Naive thymus-derived CD4-positive, alpha-beta T cell (primary cell): ENCODE measurements around the gene WDR75. TPM values are rescaled to one million over a fixed set of nuclear protein-coding genes. Genes with fewer than 3 reads are reported as not detected.
"Not testable (repeated sequence)": the region's sequence is repeated elsewhere in the genome, so short reads cannot be mapped to it uniquely, and the experiment has no call there.

Experiments
- ATAC-seq: fragments of 150-1000 bp; cut with Tn5 transposase; 2 replicates; pipeline ENCODE4 v1.10.0; 2021; ENCODE audit warnings: mild to moderate bottlenecking, moderate library complexity
- CTCF ChIA-PET: fragments of 350-600 bp; sonication (Branson Sonifier 250); formaldehyde crosslinking; loops from one replicate; lab custom pipeline; 2021; ENCODE audit warnings: antibody characterized with exemption; lab: Charles Lee
- POLR2A ChIA-PET: fragments of 350-600 bp; sonication (Branson Sonifier 250); formaldehyde crosslinking; loops from one replicate; lab custom pipeline; 2021; ENCODE audit warnings: antibody characterized with exemption, inconsistent platforms; lab: Charles Lee
- DNase-seq, 9 donors: peaks; one replicate each; pipeline versions ENCODE4 v3.0.0 to v3.0.0-alpha.2; 2020 to 2022; ENCODE audit warnings: mixed read lengths in 1 of 9
- H3K27ac ChIP-seq: one replicate; pipeline ENCODE4 v1.7.0; 2013; ENCODE audit warnings: mild to moderate bottlenecking, low read depth, low read length, moderate library complexity
- H3K27me3 ChIP-seq, 2 donors: one replicate each; pipeline ENCODE4 v1.7.0; 2013; ENCODE audit warnings: low read length in 2 of 2, mild to moderate bottlenecking in 2 of 2, moderate library complexity in 2 of 2; ENCODE audit not compliant: control insufficient read depth in 2 of 2, insufficient read depth in 2 of 2
- H3K36me3 ChIP-seq, 3 experiments: 1 replicate in 2 of 3; 2 replicates in 1 of 3; pipeline ENCODE4 v1.7.0; 2013; ENCODE audit warnings: low read length in 3 of 3, mild to moderate bottlenecking in 3 of 3, moderate library complexity in 1 of 3; ENCODE audit not compliant: insufficient read depth in 3 of 3, control insufficient read depth in 2 of 3
- H3K4me1 ChIP-seq, 2 donors: one replicate each; pipeline ENCODE4 v1.7.0; 2013; ENCODE audit warnings: low read length in 2 of 2, mild to moderate bottlenecking in 2 of 2, moderate library complexity in 1 of 2; ENCODE audit not compliant: control insufficient read depth in 2 of 2, insufficient read depth in 2 of 2
- H3K4me3 ChIP-seq: 2 replicates; pipeline ENCODE4 v1.7.0; 2013; ENCODE audit warnings: mild to moderate bottlenecking, low read length
- H3K9me3 ChIP-seq, 3 experiments: 1 replicate in 2 of 3; 2 replicates in 1 of 3; pipeline ENCODE4 v1.7.0; 2013; ENCODE audit warnings: low read length in 3 of 3; ENCODE audit not compliant: control insufficient read depth in 2 of 3
- H3K27ac Mint-ChIP-seq, 9 donors: one replicate each; pipeline ENCODE4 v1.8.0; 2020 to 2022; ENCODE audit warnings: mixed read lengths in 9 of 9, mild to moderate bottlenecking in 8 of 9, moderate library complexity in 5 of 9, inconsistent platforms in 2 of 9
- H3K27me3 Mint-ChIP-seq, 5 donors: one replicate each; pipeline ENCODE4 v1.8.0; 2021 to 2022; ENCODE audit warnings: mixed read lengths in 5 of 5, mild to moderate bottlenecking in 1 of 5
- H3K36me3 Mint-ChIP-seq, 5 donors: one replicate each; pipeline ENCODE4 v1.8.0; 2020 to 2022; ENCODE audit warnings: mixed read lengths in 5 of 5, mild to moderate bottlenecking in 3 of 5, inconsistent platforms in 1 of 5
- H3K4me1 Mint-ChIP-seq, 7 donors: one replicate each; pipeline ENCODE4 v1.8.0; 2020 to 2022; ENCODE audit warnings: mixed read lengths in 7 of 7, mild to moderate bottlenecking in 3 of 7, inconsistent platforms in 1 of 7
- H3K4me3 Mint-ChIP-seq, 10 donors: one replicate each; pipeline ENCODE4 v1.8.0; 2020 to 2022; ENCODE audit warnings: mild to moderate bottlenecking in 10 of 10, mixed read lengths in 10 of 10, moderate library complexity in 6 of 10, inconsistent platforms in 2 of 10
- H3K9me3 Mint-ChIP-seq, 11 donors: one replicate each; pipeline ENCODE4 v1.8.0; 2020 to 2022; ENCODE audit warnings: mixed read lengths in 11 of 11, mild to moderate bottlenecking in 4 of 11, inconsistent platforms in 1 of 11, moderate library complexity in 1 of 11
- intact Hi-C, 2 donors: fragments of 100-400 bp; cut with micrococcal nuclease; formaldehyde crosslinking; loops; one replicate each; pipeline ENCODE4 v1.15.1; 2023
- polyA plus RNA-seq, 2 donors: library from polyadenylated mRNA; unstranded; fragments of 300-500 nt; fragmentation: Illumina TruSeq; gene quantifications; one replicate each; pipeline ENCODE4 v1.2.3, GENCODE V29; 2021
- total RNA-seq, 6 experiments: library from RNA in 5 of 6; stranded (reverse) in 5 of 6; gene quantifications; 1 replicate in 5 of 6; 2 replicates in 1 of 6; pipeline ENCODE4 v1.2.3 and lab custom pipeline; 2021 to 2026

Gene WDR75
- total and polyA plus RNA-seq, 7 experiments from 2014 or later = 14.2 to 67.4 (median 45.3) TPM

DNA sequence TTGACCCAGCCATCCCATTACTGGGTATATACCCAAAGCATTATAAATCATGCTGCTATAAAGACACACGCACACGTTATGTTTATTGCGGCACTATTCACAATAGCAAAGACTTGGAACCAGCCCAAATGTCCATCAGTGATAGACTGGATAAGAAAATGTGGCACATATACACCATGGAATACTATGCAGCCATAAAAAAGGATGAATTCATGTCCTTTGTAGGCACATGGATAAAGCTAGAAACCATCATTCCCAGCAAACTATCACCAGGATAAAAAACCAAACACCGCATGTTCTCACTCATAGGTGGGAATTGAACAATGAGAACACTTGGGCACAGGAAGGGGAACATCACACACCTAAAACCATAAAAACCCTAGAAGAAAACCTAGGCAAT, 5.5 kb upstream of the WDR75 start:
- intact Hi-C loops, CTCF ChIA-PET, DNase-seq, H3K36me3 Mint-ChIP-seq, H3K4me1 ChIP-seq, H3K27me3 ChIP-seq, H3K36me3 ChIP-seq, H3K27ac Mint-ChIP-seq, ATAC-seq, H3K9me3 Mint-ChIP-seq, H3K9me3 ChIP-seq, H3K4me1 Mint-ChIP-seq, H3K4me3 ChIP-seq, H3K4me3 Mint-ChIP-seq, H3K27ac ChIP-seq, POLR2A ChIA-PET: not testable (repeated sequence)
- peaks cover 0 to 20% (median 0%) of the 10 kb centered on the region in 5 donors for H3K27me3 Mint-ChIP-seq

GRCh38 chr2:189437926-189438325, 3.3 kb upstream of the WDR75 start:
- Histone ChIP-seq H3K27me3 (no peaks in the 10 kb centered on the region), H3K27ac (no peak overlapping the region), H3K36me3 (no peaks in the 10 kb centered on the region), H3K4me1 (peaks cover 6 to 10% of the 10 kb centered on the region in 2 donors), H3K4me3 (no peak overlapping the region), H3K9me3 (no peaks in the 10 kb centered on the region)
- no peak for ATAC-seq
- POLR2A ChIA-PET = no interaction called here
- Mint-ChIP-seq H3K27me3 (peaks cover 0 to 20% (median 0%) of the 10 kb centered on the region in 5 donors), H3K27ac (no peak overlapping the region), H3K4me1 (peaks cover 0 to 10% (median 8%) of the 10 kb centered on the region in 7 donors), H3K36me3 (peaks cover 0 to 2% (median 0%) of the 10 kb centered on the region in 5 donors), H3K9me3 (peaks cover 0 to 2% (median 0%) of the 10 kb centered on the region in 11 donors), H3K4me3 (no peak overlapping the region)
- intact Hi-C loops = no loop called here
- DNase-seq = no peak
- CTCF ChIA-PET = no interaction called here

GRCh38 chr2:189439342-189439741, 1.9 kb upstream of the WDR75 start:
- Histone ChIP-seq H3K36me3 (no peaks in the 10 kb centered on the region), H3K4me1 (peaks cover 10 to 14% of the 10 kb centered on the region in 2 donors), H3K27ac (no peak overlapping the region), H3K9me3 (no peaks in the 10 kb centered on the region), H3K27me3 (no peaks in the 10 kb centered on the region), H3K4me3 (no peak overlapping the region)
- peak overlapping the region in 3 of 9 donors; percentile 97 to 100 (median 99) for H3K27ac Mint-ChIP-seq
- ATAC-seq = no peak
- intact Hi-C loops = no loop called here
- peaks cover 0 to 12% (median 0%) of the 10 kb centered on the region in 5 donors for H3K27me3 Mint-ChIP-seq
- H3K36me3 Mint-ChIP-seq = peaks cover 0 to 2% (median 0%) of the 10 kb centered on the region in 5 donors
- ChIA-PET POLR2A (interaction anchor here (1.9 to 3.4 kb wide), 5 partner anchors 141 to 345 kb away, joined by 6 to 17 read pairs (median 8); partner anchors contain the start of genes ASNSD1, ORMDL1, OSGEPL1 and PMS1), CTCF (no interaction called here)
- H3K9me3 Mint-ChIP-seq = peaks cover 0 to 2% (median 0%) of the 10 kb centered on the region in 11 donors
- peaks cover 0 to 10% (median 8%) of the 10 kb centered on the region in 7 donors for H3K4me1 Mint-ChIP-seq
- DNase-seq = peak in 1 of 9 donors; percentile 7
- H3K4me3 Mint-ChIP-seq = peak overlapping the region in 1 of 10 donors; percentile 37

GRCh38 chr2:189440644-189440946, 679 bp upstream of the WDR75 start:
- Histone ChIP-seq H3K4me1 (peaks cover 10 to 14% of the 10 kb centered on the region in 2 donors), H3K9me3 (no peaks in the 10 kb centered on the region), H3K36me3 (no peaks in the 10 kb centered on the region), H3K27ac (peak overlapping the region; percentile 92), H3K27me3 (no peaks in the 10 kb centered on the region), H3K4me3 (peak overlapping the region; percentile 83)
- DNase-seq (no peak), ATAC-seq (no peak)
- Mint-ChIP-seq H3K4me3 (peak overlapping the region in 6 of 10 donors; percentile 99 to 100 (median 100)), H3K36me3 (no peaks in the 10 kb centered on the region), H3K27me3 (peaks cover 0 to 10% (median 0%) of the 10 kb centered on the region in 5 donors), H3K27ac (peak overlapping the region in 8 of 9 donors; percentile 97 to 100 (median 100)), H3K9me3 (no peaks in the 10 kb centered on the region), H3K4me1 (peaks cover 0 to 10% (median 8%) of the 10 kb centered on the region in 7 donors)
- intact Hi-C loops = loop anchor here (2.0 to 10.0 kb wide), 7 partner anchors 140 to 1582 kb away; partner anchors contain the start of genes HIBCH (in 1 of the 2) and NAB1 (in 1 of the 2)
- ChIA-PET CTCF (interaction anchor here (0.6 to 1.1 kb wide), 2 partner anchors 16 to 191 kb away, joined by 3 read pairs; no protein-coding TSS in a partner anchor), POLR2A (interaction anchor here (0.6 to 3.4 kb wide), 13 partner anchors 10 to 966 kb away, joined by 3 to 17 read pairs (median 4); partner anchors contain the start of genes ASNSD1, ORMDL1, OSGEPL1 and PMS1)

- intact Hi-C loops = loop anchor here (1.0 to 10.0 kb wide), 18 partner anchors 137 to 1581 kb away; partner anchors contain the start of genes ASNSD1 (in 2 of the 2), ORMDL1 (in 2 of the 2), OSGEPL1 (in 2 of the 2) and PMS1 (in 2 of the 2)
- H3K4me1 Mint-ChIP-seq = peaks cover 4 to 19% (median 9%) of the 10 kb centered on the region in 7 donors
- H3K4me3 Mint-ChIP-seq = peak overlapping the region in 6 of 10 donors; percentile 99 to 100 (median 100)
- no peak for DNase-seq
- H3K27me3 Mint-ChIP-seq = peaks cover 0 to 10% (median 0%) of the 10 kb centered on the region in 5 donors
- H3K4me3 ChIP-seq = peak overlapping the region; percentile 83
- peak overlapping the region in 8 of 9 donors; percentile 97 to 100 (median 100) for H3K27ac Mint-ChIP-seq
- peak; percentile 50 for ATAC-seq
- H3K27me3 ChIP-seq = no peaks in the 10 kb centered on the region
- H3K9me3 Mint-ChIP-seq = no peaks in the 10 kb centered on the region
- peak overlapping the region; percentile 92 for H3K27ac ChIP-seq
- ChIA-PET POLR2A (interaction anchor here (0.6 to 3.4 kb wide), 5 partner anchors 20 to 335 kb away, joined by 3 to 17 read pairs (median 4); partner anchors contain the start of genes OSGEPL1 and SLC40A1), CTCF (no interaction called here)
- H3K36me3 ChIP-seq = no peaks in the 10 kb centered on the region
- H3K36me3 Mint-ChIP-seq = peaks cover 0 to 4% (median 2%) of the 10 kb centered on the region in 5 donors
- H3K9me3 ChIP-seq = no peaks in the 10 kb centered on the region
- H3K4me1 ChIP-seq = peaks cover 10 to 14% of the 10 kb centered on the region in 2 donors
Observed at GRCh38 chr2:189441709-189442074, 418 bp downstream of the WDR75 start.

- CTCF ChIA-PET = no interaction called here
Observed at GRCh38 chr2:189442468-189442867, 1.2 kb downstream of the WDR75 start.

More at GRCh38 chr2:189442468-189442867, 1.2 kb downstream of the WDR75 start:
- ATAC-seq (no peak), DNase-seq (peak in 1 of 9 donors; percentile 8)
- peak overlapping the region in 4 of 10 donors; percentile 49 to 100 (median 100) for H3K4me3 Mint-ChIP-seq
- no peak overlapping the region for H3K4me3 ChIP-seq
- no peaks in the 10 kb centered on the region for H3K27me3 ChIP-seq
- H3K27ac ChIP-seq = no peak overlapping the region
- intact Hi-C loops = loop anchor here (5.0 to 10.0 kb wide), 3 partner anchors 632 to 1580 kb away; no protein-coding TSS in a partner anchor
- POLR2A ChIA-PET = interaction anchor here (2.0 to 3.4 kb wide), 2 partner anchors 138 kb away, joined by 10 to 17 read pairs; partner anchors contain the start of gene SLC40A1
- H3K9me3 Mint-ChIP-seq = no peaks in the 10 kb centered on the region
- H3K36me3 ChIP-seq = no peaks in the 10 kb centered on the region
- H3K4me1 Mint-ChIP-seq = peaks cover 4 to 25% (median 9%) of the 10 kb centered on the region in 7 donors
- H3K27ac Mint-ChIP-seq = peak overlapping the region in 3 of 9 donors; percentile 21 to 97 (median 53)
- peaks cover 0 to 10% (median 0%) of the 10 kb centered on the region in 5 donors for H3K27me3 Mint-ChIP-seq
- peaks cover 10 to 14% of the 10 kb centered on the region in 2 donors for H3K4me1 ChIP-seq
- H3K36me3 Mint-ChIP-seq = peaks cover 0 to 8% (median 4%) of the 10 kb centered on the region in 5 donors
- no peaks in the 10 kb centered on the region for H3K9me3 ChIP-seq
